Prostate gland (tissue), 2 donors: ENCODE results near the gene BABAM2.

Source experiments
- POLR2AphosphoS5 ChIP-seq: sonication (generic); formaldehyde crosslinking; IDR thresholded peaks from one replicate; pipeline ENCODE4 v1.6.1; 2017; ENCODE audit warnings: antibody characterized with exemption
- TF ChIP-seq, protein P1 (sequence below), 4 experiments: fragments of 200-600 bp in 2 of 4; fragments of 450-650 bp in 2 of 4; sonication (generic) in 2 of 4; IDR thresholded peaks; 1 replicate in 3 of 4; 2 replicates in 1 of 4; pipeline ENCODE4 v1.5.1; 2016 to 2019; ENCODE audit warnings: antibody characterized with exemption in 4 of 4, mild to moderate bottlenecking in 2 of 4, moderate library complexity in 2 of 4

DNA sequence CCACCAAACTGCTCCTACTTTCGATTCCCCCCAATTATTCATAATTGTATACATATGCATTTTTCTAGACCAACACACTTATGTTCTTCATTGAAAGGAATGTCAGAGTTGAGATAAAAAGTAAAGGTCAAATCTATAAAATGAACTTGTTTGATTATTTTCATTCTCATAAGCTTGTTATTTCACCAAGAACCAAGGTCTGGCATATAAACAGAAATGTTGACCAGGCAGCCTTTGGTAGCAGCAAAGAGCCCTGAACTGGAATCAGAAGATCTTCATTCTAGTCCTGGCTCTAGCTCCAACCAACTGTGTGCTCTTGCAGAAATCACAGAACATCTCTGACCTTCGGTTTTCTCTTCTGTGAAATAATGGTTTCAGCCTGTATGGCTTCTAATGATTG lies 43.2 kb upstream of the BABAM2 start:
- TF ChIP-seq, protein P1, sequence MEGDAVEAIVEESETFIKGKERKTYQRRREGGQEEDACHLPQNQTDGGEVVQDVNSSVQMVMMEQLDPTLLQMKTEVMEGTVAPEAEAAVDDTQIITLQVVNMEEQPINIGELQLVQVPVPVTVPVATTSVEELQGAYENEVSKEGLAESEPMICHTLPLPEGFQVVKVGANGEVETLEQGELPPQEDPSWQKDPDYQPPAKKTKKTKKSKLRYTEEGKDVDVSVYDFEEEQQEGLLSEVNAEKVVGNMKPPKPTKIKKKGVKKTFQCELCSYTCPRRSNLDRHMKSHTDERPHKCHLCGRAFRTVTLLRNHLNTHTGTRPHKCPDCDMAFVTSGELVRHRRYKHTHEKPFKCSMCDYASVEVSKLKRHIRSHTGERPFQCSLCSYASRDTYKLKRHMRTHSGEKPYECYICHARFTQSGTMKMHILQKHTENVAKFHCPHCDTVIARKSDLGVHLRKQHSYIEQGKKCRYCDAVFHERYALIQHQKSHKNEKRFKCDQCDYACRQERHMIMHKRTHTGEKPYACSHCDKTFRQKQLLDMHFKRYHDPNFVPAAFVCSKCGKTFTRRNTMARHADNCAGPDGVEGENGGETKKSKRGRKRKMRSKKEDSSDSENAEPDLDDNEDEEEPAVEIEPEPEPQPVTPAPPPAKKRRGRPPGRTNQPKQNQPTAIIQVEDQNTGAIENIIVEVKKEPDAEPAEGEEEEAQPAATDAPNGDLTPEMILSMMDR (IDR thresholded peaks at IDR 0.05) = no peak
- no peak for TF ChIP-seq POLR2AphosphoS5
